Osteoblast (primary cell): ENCODE results near the gene ANTXR2. TPM values are rescaled to one million over a fixed set of nuclear protein-coding genes. Genes with fewer than 3 reads are reported as not detected.

Source experiments
- DNase-seq: peaks from one replicate; pipeline ENCODE4 v3.0.0; 2011; ENCODE audit warnings: low spot score, mixed read lengths; ENCODE audit not compliant: insufficient read length; ENCODE audit errors: missing footprints
- H2AFZ ChIP-seq: 2 replicates; pipeline ENCODE4 v1.6.0; 2011; ENCODE audit warnings: mild to moderate bottlenecking, low read length
- H3K27ac ChIP-seq: 2 replicates; pipeline ENCODE4 v1.5.1; 2011; ENCODE audit warnings: mild to moderate bottlenecking, low read depth, low read length, moderate library complexity
- H3K27me3 ChIP-seq: 2 replicates; pipeline ENCODE4 v1.6.0; 2012; ENCODE audit warnings: mild to moderate bottlenecking, control low read depth, inconsistent platforms, low read length, moderate library complexity; ENCODE audit not compliant: insufficient read depth
- H3K36me3 ChIP-seq: 2 replicates; pipeline ENCODE4 v1.5.1; 2011; ENCODE audit warnings: mild to moderate bottlenecking, low read length, control low read depth, moderate library complexity; ENCODE audit not compliant: insufficient read depth
- H3K4me1 ChIP-seq: 2 replicates; pipeline ENCODE4 v1.5.1; 2011; ENCODE audit warnings: mild to moderate bottlenecking, low read length, control low read depth, moderate library complexity; ENCODE audit not compliant: insufficient read depth
- H3K4me2 ChIP-seq: 2 replicates; pipeline ENCODE4 v1.6.0; 2011; ENCODE audit warnings: mild to moderate bottlenecking, low read length; ENCODE audit not compliant: insufficient read depth
- H3K4me3 ChIP-seq: fragments of 200-600 bp; sonication (generic); 3 replicates; pipeline ENCODE4 v1.5.1; 2012; ENCODE audit warnings: mild to moderate bottlenecking, low read length, inconsistent platforms; ENCODE audit not compliant: insufficient read depth
- H3K79me2 ChIP-seq: 2 replicates; pipeline ENCODE4 v1.6.0; 2012; ENCODE audit warnings: mild to moderate bottlenecking, low read length, control low read depth, inconsistent platforms; ENCODE audit not compliant: insufficient read depth
- H3K9me3 ChIP-seq: 2 replicates; pipeline ENCODE4 v1.5.1; 2011; ENCODE audit warnings: low read depth, low read length, control low read depth
- H4K20me1 ChIP-seq: 2 replicates; pipeline ENCODE4 v1.6.0; 2012; ENCODE audit warnings: mild to moderate bottlenecking, low read length, control low read depth; ENCODE audit not compliant: insufficient read depth
- total RNA-seq: library from RNA; depleted of rRNA; stranded (reverse); fragments of >200 nt; gene quantifications from 2 replicates; pipeline ENCODE4 v1.2.3, GENCODE V29; 2012
- TF ChIP-seq, protein P1 (sequence below): IDR thresholded peaks from 2 replicates; pipeline ENCODE4 v1.5.1; 2011; ENCODE audit warnings: mild to moderate bottlenecking, low read depth, low read length, moderate library complexity; ENCODE audit errors: extremely low read depth

The ANTXR2 gene
- total RNA-seq, 1 donor: 97.4 TPM

DNA sequence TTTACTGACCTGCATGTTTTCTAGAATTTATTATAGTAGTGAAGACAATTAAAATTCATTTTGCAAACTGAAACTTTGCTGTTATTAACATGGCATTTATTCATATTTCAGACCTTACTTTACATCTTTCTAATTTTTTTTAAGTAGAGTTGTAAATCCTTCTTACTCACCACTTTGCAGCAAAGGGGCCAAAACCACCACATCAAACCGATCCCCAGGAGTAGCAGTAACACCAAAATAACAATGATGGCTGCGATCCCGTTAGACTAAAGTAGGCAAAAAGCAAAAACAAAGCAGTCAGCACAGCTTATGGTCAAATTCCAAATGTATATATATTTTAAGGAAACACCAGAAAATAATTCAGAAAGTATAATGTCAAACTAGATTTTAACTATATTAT, 64.7 kb downstream of the ANTXR2 start:
- Histone ChIP-seq H3K27ac (peak overlapping the region; percentile 47), H3K27me3 (no peaks in the 10 kb centered on the region), H2AFZ (no peak overlapping the region), H3K4me2 (peak overlapping the region; percentile 46), H3K9me3 (no peaks in the 10 kb centered on the region), H3K4me1 (peaks cover 46% of the 10 kb centered on the region), H3K4me3 (no peak overlapping the region), H3K36me3 (peaks cover 17% of the 10 kb centered on the region), H3K79me2 (peaks cover 25% of the 10 kb centered on the region), H4K20me1 (no peaks in the 10 kb centered on the region)
- no peak for DNase-seq
- TF ChIP-seq, protein P1, sequence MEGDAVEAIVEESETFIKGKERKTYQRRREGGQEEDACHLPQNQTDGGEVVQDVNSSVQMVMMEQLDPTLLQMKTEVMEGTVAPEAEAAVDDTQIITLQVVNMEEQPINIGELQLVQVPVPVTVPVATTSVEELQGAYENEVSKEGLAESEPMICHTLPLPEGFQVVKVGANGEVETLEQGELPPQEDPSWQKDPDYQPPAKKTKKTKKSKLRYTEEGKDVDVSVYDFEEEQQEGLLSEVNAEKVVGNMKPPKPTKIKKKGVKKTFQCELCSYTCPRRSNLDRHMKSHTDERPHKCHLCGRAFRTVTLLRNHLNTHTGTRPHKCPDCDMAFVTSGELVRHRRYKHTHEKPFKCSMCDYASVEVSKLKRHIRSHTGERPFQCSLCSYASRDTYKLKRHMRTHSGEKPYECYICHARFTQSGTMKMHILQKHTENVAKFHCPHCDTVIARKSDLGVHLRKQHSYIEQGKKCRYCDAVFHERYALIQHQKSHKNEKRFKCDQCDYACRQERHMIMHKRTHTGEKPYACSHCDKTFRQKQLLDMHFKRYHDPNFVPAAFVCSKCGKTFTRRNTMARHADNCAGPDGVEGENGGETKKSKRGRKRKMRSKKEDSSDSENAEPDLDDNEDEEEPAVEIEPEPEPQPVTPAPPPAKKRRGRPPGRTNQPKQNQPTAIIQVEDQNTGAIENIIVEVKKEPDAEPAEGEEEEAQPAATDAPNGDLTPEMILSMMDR: no peak

DNA sequence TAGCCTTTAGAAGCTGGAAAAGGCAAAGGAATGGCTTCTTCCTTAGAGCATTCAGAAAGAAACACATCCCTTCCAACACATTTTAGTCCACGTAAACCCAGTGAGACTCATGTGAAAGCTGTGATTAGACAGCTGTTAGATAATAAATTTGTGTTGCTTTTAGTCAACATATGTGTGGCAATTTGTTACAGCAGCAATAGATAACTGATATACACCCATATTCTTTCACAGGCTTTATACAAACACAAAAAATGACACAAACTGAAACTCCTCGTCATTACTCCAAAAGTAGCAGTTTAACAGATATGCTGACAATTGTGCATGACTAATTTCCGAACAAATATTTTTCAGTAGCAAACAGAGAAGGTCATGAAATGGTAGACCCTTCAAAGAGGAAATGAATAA, 65.3 kb downstream of the ANTXR2 start:
- TF ChIP-seq, protein P1: no peak
- Histone ChIP-seq H3K9me3 (no peaks in the 10 kb centered on the region), H3K36me3 (peaks cover 17% of the 10 kb centered on the region), H3K27ac (peak overlapping the region; percentile 47), H3K79me2 (peaks cover 25% of the 10 kb centered on the region), H2AFZ (no peak overlapping the region), H3K4me1 (peaks cover 46% of the 10 kb centered on the region), H3K4me3 (no peak overlapping the region), H4K20me1 (no peaks in the 10 kb centered on the region), H3K4me2 (no peak overlapping the region), H3K27me3 (no peaks in the 10 kb centered on the region)
- DNase-seq: no peak

DNA sequence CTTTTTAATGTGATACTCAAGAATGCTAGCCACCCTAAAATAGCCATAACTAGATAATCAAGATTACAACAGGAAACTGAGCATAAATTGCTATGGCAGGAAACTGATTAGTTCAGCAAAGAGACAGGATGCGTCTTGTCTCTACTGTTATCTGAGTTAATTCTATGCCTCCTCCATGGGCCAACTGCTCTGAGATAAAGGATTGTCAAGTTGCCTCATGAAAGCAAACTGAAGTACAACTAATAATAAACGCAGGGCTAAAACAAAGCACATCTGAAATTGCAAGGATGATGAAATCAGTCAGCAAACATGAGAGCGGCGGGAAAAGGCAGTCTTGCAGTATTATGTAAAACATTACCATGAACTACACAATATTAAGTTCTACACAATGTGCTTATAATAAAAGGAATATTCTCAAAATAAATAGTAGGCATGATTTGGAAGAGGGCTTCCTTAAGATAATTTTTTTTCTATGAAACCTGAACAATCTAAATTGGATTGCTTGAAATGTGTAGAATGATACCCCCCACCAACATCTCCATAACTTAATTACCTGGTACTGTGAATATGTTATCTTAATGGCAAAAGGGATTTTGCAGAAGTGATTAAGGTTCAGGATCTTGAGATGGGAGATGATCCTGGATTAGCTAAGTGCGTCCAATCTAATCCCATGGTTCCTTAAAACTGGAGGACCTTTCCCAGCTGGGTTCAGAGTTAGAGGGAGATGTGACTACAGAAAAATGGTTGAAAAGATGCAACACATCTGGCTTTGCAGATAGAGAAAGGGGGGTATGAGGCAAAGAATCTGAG, 65.9 kb downstream of the ANTXR2 start:
- no peak overlapping the region for H3K4me3 ChIP-seq
- peaks cover 23% of the 10 kb centered on the region for H3K79me2 ChIP-seq
- no peaks in the 10 kb centered on the region for H3K27me3 ChIP-seq
- H3K9me3 ChIP-seq: no peaks in the 10 kb centered on the region
- DNase-seq: no peak
- H3K4me1 ChIP-seq: peaks cover 40% of the 10 kb centered on the region
- no peak overlapping the region for H2AFZ ChIP-seq
- TF ChIP-seq, protein P1: no peak
- H4K20me1 ChIP-seq: no peaks in the 10 kb centered on the region
- no peak overlapping the region for H3K4me2 ChIP-seq
- H3K27ac ChIP-seq: peak overlapping the region; percentile 47
- H3K36me3 ChIP-seq: peaks cover 17% of the 10 kb centered on the region

DNA sequence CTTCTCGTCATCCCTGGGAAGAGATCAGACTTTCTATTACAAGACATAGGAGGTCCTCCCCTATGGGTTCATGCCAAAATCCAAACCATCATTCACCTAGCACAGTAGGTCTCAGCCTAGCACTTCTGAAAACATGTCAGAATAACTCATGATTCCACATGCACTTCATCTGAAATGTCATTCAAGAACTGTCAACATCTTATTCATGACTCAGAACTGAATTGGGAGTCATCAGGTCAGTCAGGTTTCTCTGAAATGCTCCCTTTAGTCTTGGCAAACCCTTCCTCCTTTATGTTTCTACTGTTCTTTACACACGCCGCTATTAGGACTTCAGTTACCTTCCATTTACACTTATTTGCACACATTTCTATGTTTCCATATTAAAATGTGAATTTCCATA, 67.2 kb downstream of the ANTXR2 start:
- peaks cover 28% of the 10 kb centered on the region for H3K4me1 ChIP-seq
- no peak overlapping the region for H3K4me3 ChIP-seq
- no peak overlapping the region for H3K4me2 ChIP-seq
- no peak overlapping the region for H3K27ac ChIP-seq
- peaks cover 17% of the 10 kb centered on the region for H3K36me3 ChIP-seq
- no peaks in the 10 kb centered on the region for H3K27me3 ChIP-seq
- H4K20me1 ChIP-seq: no peaks in the 10 kb centered on the region
- H3K9me3 ChIP-seq: no peaks in the 10 kb centered on the region
- TF ChIP-seq, protein P1: no peak
- H2AFZ ChIP-seq: no peak overlapping the region
- DNase-seq: no peak
- H3K79me2 ChIP-seq: peaks cover 24% of the 10 kb centered on the region
